ENCODE measurements around the gene CAPN8.

The CAPN8 gene

GRCh38 chr1:223691121-223691520 lies 25.6 kb upstream of the CAPN8 start:
- TF ChIP-seq TAF1 (IDR thresholded peaks at IDR 0.05; ENCODE audit: borderline replicate concordance, insufficient read depth, low read length), result no peak
- TF ChIP-seq FOXP2 (optimal IDR thresholded peaks at IDR 0.05; ENCODE audit: borderline replicate concordance, extremely low read depth, extremely low read length, insufficient read depth), result no peak
- no peak for TF ChIP-seq POLR2AphosphoS5 (IDR thresholded peaks at IDR 0.05; ENCODE audit: low read depth, low read length)
- TF ChIP-seq REST (IDR thresholded peaks at IDR 0.05; ENCODE audit: insufficient read depth in 1 of 2, low read depth in 2 of 2, low read length in 2 of 2), result no peak
- no peak for TF ChIP-seq SIN3A (IDR thresholded peaks at IDR 0.05; ENCODE audit: borderline replicate concordance, insufficient read depth, low read length)

- no peak for TF ChIP-seq SIN3A (IDR thresholded peaks at IDR 0.05; ENCODE audit: borderline replicate concordance, insufficient read depth, low read length)
- TF ChIP-seq REST (IDR thresholded peaks at IDR 0.05; ENCODE audit: insufficient read depth in 1 of 2, low read depth in 2 of 2, low read length in 2 of 2), result no peak
- no peak for TF ChIP-seq TAF1 (IDR thresholded peaks at IDR 0.05; ENCODE audit: borderline replicate concordance, insufficient read depth, low read length)
- TF ChIP-seq POLR2AphosphoS5 (IDR thresholded peaks at IDR 0.05; ENCODE audit: low read depth, low read length), result no peak
- no peak for TF ChIP-seq FOXP2 (optimal IDR thresholded peaks at IDR 0.05; ENCODE audit: borderline replicate concordance, extremely low read depth, extremely low read length, insufficient read depth)
These were observed 18.9 kb upstream of the CAPN8 start for GRCh38 chr1:223684488-223684792.

- TF ChIP-seq POLR2AphosphoS5 (IDR thresholded peaks at IDR 0.05; ENCODE audit: low read depth, low read length) (no peak), FOXP2 (optimal IDR thresholded peaks at IDR 0.05; ENCODE audit: borderline replicate concordance, extremely low read depth, extremely low read length, insufficient read depth) (no peak), SIN3A (IDR thresholded peaks at IDR 0.05; ENCODE audit: borderline replicate concordance, insufficient read depth, low read length) (no peak), TAF1 (IDR thresholded peaks at IDR 0.05; ENCODE audit: borderline replicate concordance, insufficient read depth, low read length) (no peak), REST (IDR thresholded peaks at IDR 0.05; ENCODE audit: insufficient read depth in 1 of 2, low read depth in 2 of 2, low read length in 2 of 2) (no peak)
These were observed 18.3 kb upstream of the CAPN8 start for GRCh38 chr1:223683586-223684487.

GRCh38 chr1:223682502-223682901 lies 17.0 kb upstream of the CAPN8 start:
- TF ChIP-seq SIN3A (IDR thresholded peaks at IDR 0.05; ENCODE audit: borderline replicate concordance, insufficient read depth, low read length), result no peak
- TF ChIP-seq REST (IDR thresholded peaks at IDR 0.05; ENCODE audit: insufficient read depth in 1 of 2, low read depth in 2 of 2, low read length in 2 of 2), result no peak
- no peak for TF ChIP-seq POLR2AphosphoS5 (IDR thresholded peaks at IDR 0.05; ENCODE audit: low read depth, low read length)
- TF ChIP-seq TAF1 (IDR thresholded peaks at IDR 0.05; ENCODE audit: borderline replicate concordance, insufficient read depth, low read length), result no peak
- TF ChIP-seq FOXP2 (optimal IDR thresholded peaks at IDR 0.05; ENCODE audit: borderline replicate concordance, extremely low read depth, extremely low read length, insufficient read depth), result no peak

Measured in PFSK-1 (cell line).